KG1 (cell line): Measurements from ENCODE around the gene PLCXD3.

Experiments used
- DNase-seq: peaks from one replicate; lab custom pipeline; 2025; lab: John Stamatoyannopoulos, UW

The PLCXD3 gene

DNA sequence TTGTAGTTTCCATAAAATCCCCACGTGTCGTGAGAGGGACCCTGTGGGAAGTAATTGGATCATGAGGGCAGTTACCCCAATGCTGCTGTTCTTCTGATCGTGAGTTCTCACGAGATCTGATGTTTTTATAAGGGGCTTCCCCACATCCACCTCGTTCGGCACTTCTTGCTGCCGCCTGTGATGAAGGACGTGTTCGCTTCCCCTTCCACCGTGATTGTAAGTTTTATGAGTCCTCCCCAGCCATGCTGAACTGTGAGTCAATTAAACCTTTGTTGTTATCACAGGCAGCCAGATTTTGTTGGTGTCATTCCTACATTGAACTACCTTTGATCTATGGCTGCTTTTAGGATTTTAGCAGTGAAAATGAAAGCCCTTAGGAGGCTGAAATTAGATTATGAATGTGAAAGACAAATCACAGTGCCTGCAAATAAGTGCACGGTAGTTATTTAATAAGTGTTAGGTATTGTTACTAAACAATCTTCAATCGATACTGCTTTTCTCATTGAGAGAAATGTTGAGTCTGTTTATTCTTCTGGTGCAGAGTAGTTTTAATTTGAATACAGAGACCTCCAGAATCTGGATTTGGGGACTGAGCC, 229.1 kb downstream of the PLCXD3 start:
- DNase-seq: no peak

DNA sequence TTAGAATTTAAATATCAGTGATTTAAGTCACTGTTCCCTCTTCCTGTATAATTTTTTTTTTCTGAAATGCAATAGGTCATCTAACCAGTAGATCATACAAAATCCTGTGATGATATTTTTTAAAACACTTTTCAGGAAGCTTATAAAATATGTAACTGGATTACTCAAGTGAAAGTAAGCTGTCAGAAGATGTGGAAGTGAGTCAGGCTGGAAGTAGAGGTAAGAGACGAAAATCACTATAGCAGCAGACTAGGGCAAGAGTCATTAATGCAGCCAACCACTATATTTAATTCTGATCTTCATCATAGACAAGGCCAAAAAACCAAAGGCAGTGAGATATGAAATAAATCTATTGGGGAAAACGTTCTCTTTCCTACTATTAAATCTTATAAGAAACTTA, 231.4 kb downstream of the PLCXD3 start:
- no peak for DNase-seq

DNA sequence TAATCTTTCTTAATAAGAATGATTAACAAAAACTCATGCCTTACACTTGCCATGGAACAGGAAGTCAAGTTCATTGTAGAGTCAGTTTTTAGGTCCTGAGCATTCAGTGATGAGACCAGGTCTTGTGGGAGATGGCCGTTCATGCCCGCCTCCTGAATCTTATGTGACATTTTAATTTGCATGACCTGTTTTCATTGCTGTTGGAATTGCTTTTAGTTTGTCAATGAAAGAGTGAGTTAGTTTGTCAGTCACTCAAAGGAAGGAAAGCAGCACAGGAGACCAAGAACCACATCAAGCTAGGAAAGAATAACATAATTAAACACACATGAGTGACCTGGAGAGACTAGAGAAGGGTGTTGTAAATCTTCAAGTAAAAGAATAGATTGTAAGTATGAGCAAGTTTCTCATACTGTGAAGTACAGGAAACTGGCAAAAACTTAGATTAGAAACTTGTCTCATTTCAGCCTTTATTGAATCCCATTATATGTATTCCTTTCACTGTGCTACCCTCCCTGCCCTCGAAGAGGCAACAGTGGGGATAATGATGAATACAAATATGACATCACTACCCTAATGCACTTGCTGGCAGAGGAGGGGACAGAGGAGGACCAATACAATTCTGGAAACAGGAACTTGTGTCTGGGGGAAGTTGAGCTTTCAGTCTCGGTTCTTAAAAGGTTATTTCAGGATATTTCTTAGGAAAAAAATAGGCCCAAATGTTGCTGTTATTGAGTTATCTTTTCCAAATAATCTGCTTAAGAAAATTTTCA, 232.7 kb downstream of the PLCXD3 start:
- DNase-seq: no peak

DNA sequence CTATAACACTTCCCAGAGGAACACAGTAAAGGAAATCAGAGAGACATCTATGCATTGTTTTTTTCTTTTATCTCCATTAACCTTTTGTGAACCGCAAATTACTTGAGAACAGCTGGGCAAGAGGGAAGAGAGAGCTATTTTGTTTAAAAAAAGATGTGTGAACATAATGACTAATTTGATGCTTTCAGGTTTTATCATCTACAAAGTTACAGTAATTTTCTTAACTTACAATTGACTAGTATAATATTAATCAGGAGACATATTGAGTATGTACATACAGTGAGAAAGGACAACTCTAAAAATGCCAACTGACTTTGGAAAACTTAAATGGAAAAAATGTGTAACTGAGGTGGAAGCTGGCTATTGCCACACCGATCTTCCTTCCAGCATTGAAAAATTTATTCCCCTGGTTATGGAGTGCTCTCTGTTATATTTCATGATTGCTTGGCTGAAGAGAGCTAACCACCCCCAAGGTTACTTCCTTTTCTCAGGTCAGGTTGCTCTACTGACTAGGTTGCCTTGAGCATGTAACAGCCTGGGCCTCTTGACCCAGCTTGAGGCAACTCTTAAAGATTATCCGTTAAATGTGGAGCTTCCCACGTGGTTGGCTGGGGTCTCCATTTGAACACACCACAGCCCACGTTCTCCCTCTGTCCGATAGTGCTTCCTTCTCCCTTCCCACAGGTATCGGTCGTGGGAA, 234.4 kb downstream of the PLCXD3 start:
- DNase-seq: no peak

DNA sequence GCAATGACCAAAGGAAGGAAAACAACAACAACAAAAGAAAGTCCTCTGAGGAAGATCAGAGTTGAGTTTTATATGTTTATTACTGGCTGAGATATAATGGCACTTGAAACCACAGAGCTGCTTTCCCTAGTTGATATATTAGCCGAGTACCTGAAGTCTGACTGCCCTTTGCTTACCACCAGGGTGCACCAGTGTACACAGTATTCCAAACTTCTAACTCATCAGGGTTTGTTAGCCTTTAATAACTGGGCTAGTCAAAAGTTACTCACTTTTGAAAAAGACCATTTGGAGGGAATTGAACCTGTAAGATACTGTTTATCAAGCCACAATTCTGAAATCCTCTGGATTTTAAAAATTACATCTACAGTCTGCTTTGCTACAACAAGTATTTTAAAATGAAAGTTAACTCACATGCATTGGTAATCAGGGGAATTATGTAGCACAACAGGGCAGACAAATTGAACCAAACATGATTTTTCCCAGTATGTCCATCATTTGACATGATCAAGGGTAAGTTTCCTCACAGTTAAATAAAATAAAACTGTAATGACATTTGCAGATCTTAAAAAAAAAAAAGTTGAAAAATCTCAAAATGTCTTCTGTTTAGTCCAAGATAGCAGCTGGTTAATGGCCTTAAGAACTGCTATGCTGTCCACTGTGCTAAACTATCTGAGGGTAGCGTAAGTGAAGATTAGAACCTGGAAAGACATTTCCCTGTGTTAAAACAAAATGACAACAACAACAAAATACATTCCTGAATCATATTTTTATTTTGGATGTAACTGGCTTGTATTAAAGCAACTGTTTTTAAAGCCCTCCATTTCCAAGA, 239.8 kb downstream of the PLCXD3 start:
- DNase-seq: no peak

DNA sequence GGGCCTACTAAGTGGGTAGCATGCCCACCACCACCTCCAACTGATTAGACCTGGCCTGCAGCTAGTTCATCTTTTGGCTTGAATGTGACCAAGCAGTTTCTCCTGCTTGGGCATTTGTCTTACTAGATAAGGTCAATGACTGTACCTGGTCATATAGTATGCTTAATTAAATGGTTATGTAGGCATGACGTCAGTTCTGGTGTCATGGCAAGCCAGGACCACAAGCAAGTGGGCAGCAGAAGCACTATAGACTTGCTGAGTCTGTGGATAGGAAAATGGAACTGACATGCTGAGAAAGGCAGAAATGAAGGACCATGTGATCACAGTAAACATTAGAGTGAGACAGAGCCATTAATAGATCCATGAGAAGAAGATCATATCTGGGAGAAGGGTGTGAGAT, 241.5 kb downstream of the PLCXD3 start:
- no peak for DNase-seq

DNA sequence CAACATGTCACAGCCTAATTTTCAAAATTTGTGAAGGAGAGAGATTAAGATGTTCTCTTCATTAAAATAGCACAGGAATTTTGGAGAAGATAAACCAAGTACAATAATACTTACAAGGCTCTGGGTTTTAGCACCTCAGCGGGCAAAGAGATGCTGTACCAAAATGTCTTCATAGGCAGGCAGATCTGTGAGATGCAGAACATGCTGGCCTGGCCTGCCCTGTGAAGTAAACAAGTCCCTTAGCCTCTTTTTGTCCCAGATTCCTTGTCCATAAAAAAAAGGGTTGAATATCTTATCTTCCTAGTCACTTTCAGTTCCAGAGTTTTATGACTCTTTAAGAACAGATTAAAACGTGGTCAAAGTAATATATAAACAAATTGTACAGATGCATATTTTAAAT, 244.0 kb downstream of the PLCXD3 start:
- DNase-seq: no peak

DNA sequence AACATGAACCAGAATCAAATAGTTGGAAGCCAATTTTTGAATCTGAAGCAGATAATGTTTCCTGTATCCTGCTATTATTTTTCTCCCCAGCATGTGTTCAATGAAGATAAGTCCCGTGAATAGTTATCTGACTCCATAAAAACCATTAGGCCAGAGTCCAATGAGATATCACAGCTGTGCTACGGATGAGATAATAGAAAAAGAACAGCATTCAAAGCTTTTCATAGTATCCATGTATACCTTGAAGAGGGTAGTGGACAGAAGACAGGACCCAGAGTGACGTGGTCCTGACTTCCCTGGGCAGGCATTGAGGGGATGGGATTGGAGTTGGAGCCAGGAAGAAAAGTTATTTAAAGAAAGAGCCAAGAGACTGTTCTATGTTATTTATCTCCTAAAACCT, 246.4 kb downstream of the PLCXD3 start:
- DNase-seq: no peak

DNA sequence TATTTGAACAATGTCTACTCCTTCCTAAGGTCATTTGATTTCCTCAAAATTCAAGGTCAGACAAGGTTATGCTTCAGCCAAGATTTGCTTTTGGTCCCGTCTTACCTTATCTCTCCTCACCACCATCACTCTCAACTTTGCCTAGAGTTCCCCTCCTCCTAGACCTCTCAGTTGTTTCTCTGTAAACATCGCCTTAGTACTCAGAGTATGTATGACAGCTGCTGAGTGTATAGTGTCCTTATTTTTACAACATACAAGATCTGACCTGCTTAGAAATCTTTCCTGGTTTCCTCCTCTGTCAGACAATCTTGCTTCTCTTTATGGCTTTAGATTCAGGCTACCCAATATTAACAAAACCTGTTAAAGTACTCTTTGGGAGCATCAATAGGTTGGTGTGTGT, 247.1 kb downstream of the PLCXD3 start:
- DNase-seq: no peak
